Osteoblast (primary cell): Measurements from ENCODE around the gene MAGI1. TPM values are rescaled to one million over a fixed set of nuclear protein-coding genes. Genes with fewer than 3 reads are reported as not detected.

Experiments
- DNase-seq: peaks from one replicate; pipeline ENCODE4 v3.0.0; 2011; ENCODE audit warnings: low spot score, mixed read lengths; ENCODE audit not compliant: insufficient read length; ENCODE audit errors: missing footprints
- H2AFZ ChIP-seq: 2 replicates; pipeline ENCODE4 v1.6.0; 2011; ENCODE audit warnings: mild to moderate bottlenecking, low read length
- H3K27ac ChIP-seq: 2 replicates; pipeline ENCODE4 v1.5.1; 2011; ENCODE audit warnings: mild to moderate bottlenecking, low read depth, low read length, moderate library complexity
- H3K27me3 ChIP-seq: 2 replicates; pipeline ENCODE4 v1.6.0; 2012; ENCODE audit warnings: mild to moderate bottlenecking, control low read depth, inconsistent platforms, low read length, moderate library complexity; ENCODE audit not compliant: insufficient read depth
- H3K36me3 ChIP-seq: 2 replicates; pipeline ENCODE4 v1.5.1; 2011; ENCODE audit warnings: mild to moderate bottlenecking, low read length, control low read depth, moderate library complexity; ENCODE audit not compliant: insufficient read depth
- H3K4me1 ChIP-seq: 2 replicates; pipeline ENCODE4 v1.5.1; 2011; ENCODE audit warnings: mild to moderate bottlenecking, low read length, control low read depth, moderate library complexity; ENCODE audit not compliant: insufficient read depth
- H3K4me2 ChIP-seq: 2 replicates; pipeline ENCODE4 v1.6.0; 2011; ENCODE audit warnings: mild to moderate bottlenecking, low read length; ENCODE audit not compliant: insufficient read depth
- H3K4me3 ChIP-seq: fragments of 200-600 bp; sonication (generic); 3 replicates; pipeline ENCODE4 v1.5.1; 2012; ENCODE audit warnings: mild to moderate bottlenecking, low read length, inconsistent platforms; ENCODE audit not compliant: insufficient read depth
- H3K79me2 ChIP-seq: 2 replicates; pipeline ENCODE4 v1.6.0; 2012; ENCODE audit warnings: mild to moderate bottlenecking, low read length, control low read depth, inconsistent platforms; ENCODE audit not compliant: insufficient read depth
- H3K9me3 ChIP-seq: 2 replicates; pipeline ENCODE4 v1.5.1; 2011; ENCODE audit warnings: low read depth, low read length, control low read depth
- H4K20me1 ChIP-seq: 2 replicates; pipeline ENCODE4 v1.6.0; 2012; ENCODE audit warnings: mild to moderate bottlenecking, low read length, control low read depth; ENCODE audit not compliant: insufficient read depth
- CTCF ChIP-seq: IDR thresholded peaks from 2 replicates; pipeline ENCODE4 v1.5.1; 2011; ENCODE audit warnings: mild to moderate bottlenecking, low read depth, low read length, moderate library complexity; ENCODE audit errors: extremely low read depth
- total RNA-seq: library from RNA; depleted of rRNA; stranded (reverse); fragments of >200 nt; gene quantifications from 2 replicates; pipeline ENCODE4 v1.2.3, GENCODE V29; 2012

Gene MAGI1
- total RNA-seq, 1 donor: 66.6 TPM

DNA sequence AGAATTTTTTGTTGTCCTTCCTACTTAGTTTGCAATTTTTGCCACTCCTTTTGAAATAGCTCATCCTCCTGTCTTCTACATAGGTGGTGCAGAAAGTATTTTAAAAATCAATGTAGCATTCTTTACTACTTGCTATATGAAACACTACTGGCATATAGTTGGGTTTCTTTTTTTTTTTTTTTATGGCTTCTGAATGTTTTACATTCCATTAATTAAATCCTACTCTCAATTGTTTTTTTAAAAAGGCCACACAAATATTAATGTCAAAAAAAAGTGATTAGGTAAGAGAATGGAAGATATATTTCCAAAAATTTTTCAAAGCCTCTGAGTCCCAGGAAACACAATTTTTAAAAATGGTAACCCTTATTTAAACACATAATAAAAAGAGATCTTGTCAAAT, 262.6 kb downstream of the MAGI1 start:
- Histone ChIP-seq H3K4me2 (no peak overlapping the region), H3K79me2 (peaks cover 25% of the 10 kb centered on the region)
- TF ChIP-seq CTCF: no peak

DNA sequence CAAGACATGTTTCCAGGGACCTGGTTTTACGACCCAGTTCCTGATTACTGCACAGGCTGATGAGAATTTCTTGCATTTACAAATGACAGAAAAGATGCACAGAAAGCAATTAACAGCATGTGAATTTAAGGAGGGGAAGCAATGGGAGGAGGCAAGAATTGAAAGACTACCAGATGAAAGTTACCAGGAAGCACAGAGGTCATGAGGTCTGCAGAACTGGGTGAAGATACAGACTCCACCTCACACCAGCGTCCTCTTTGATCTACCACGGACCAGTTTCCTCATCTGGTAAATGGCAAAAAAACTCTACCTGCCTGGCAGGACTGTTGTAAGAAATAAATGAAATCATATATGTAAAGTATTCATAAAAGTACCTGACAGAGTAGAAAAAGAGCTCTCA, 266.0 kb downstream of the MAGI1 start:
- Histone ChIP-seq H3K4me2 (no peak overlapping the region), H3K4me3 (no peak overlapping the region), H3K27ac (no peak overlapping the region), H3K9me3 (no peaks in the 10 kb centered on the region), H2AFZ (no peak overlapping the region), H3K27me3 (no peaks in the 10 kb centered on the region), H3K79me2 (peaks cover 25% of the 10 kb centered on the region), H3K4me1 (no peaks in the 10 kb centered on the region), H4K20me1 (peaks cover 34% of the 10 kb centered on the region), H3K36me3 (no peaks in the 10 kb centered on the region)
- DNase-seq: no peak
- TF ChIP-seq CTCF: no peak

More for the DNA sequence above, 262.6 kb downstream of the MAGI1 start:
- H3K4me3 ChIP-seq: no peak overlapping the region
- peaks cover 37% of the 10 kb centered on the region for H4K20me1 ChIP-seq
- H2AFZ ChIP-seq: no peak overlapping the region
- no peak for DNase-seq
- no peaks in the 10 kb centered on the region for H3K9me3 ChIP-seq
- H3K27ac ChIP-seq: no peak overlapping the region
- H3K27me3 ChIP-seq: no peaks in the 10 kb centered on the region
- H3K4me1 ChIP-seq: peaks cover 4% of the 10 kb centered on the region
- no peaks in the 10 kb centered on the region for H3K36me3 ChIP-seq

- H4K20me1 ChIP-seq: peaks cover 31% of the 10 kb centered on the region
- H3K36me3 ChIP-seq: no peaks in the 10 kb centered on the region
- H3K4me1 ChIP-seq: no peaks in the 10 kb centered on the region
- H2AFZ ChIP-seq: no peak overlapping the region
- no peak overlapping the region for H3K4me2 ChIP-seq
- H3K9me3 ChIP-seq: no peaks in the 10 kb centered on the region
- H3K27ac ChIP-seq: no peak overlapping the region
- no peaks in the 10 kb centered on the region for H3K27me3 ChIP-seq
- H3K79me2 ChIP-seq: peaks cover 25% of the 10 kb centered on the region
- no peak for TF ChIP-seq CTCF
- H3K4me3 ChIP-seq: no peak overlapping the region
- no peak for DNase-seq
Observed at GRCh38 chr3:65767551-65767950, 271.2 kb downstream of the MAGI1 start.

GRCh38 chr3:65762235-65762580, 276.5 kb downstream of the MAGI1 start:
- Histone ChIP-seq H3K4me2 (no peak overlapping the region), H3K4me1 (peaks cover 7% of the 10 kb centered on the region), H2AFZ (no peak overlapping the region), H3K9me3 (no peaks in the 10 kb centered on the region), H4K20me1 (peaks cover 46% of the 10 kb centered on the region), H3K4me3 (no peak overlapping the region), H3K36me3 (no peaks in the 10 kb centered on the region), H3K79me2 (peaks cover 56% of the 10 kb centered on the region), H3K27me3 (no peaks in the 10 kb centered on the region), H3K27ac (no peak overlapping the region)
- no peak for TF ChIP-seq CTCF
- no peak for DNase-seq
